Lung (tissue), 12 donors: ENCODE measurements around the gene LRRC45. TPM values are rescaled to one million over a fixed set of nuclear protein-coding genes. Genes with fewer than 3 reads are reported as not detected.

Experiments
- ATAC-seq: fragments of 200-7000 bp; cut with Tn5 transposase; one replicate; pipeline ENCODE4 v1.9.1; 2020; ENCODE audit warnings: moderate number of reproducible peaks; ENCODE audit not compliant: insufficient read depth, low FRiP score
- DNase-seq, 3 donors: peaks; one replicate each; pipeline ENCODE4 v3.0.0-alpha.2; 2013 to 2017
- H3K27ac ChIP-seq, 2 donors: one replicate each; pipeline ENCODE4 v1.5.1; 2013; ENCODE audit warnings: mild to moderate bottlenecking in 2 of 2, moderate library complexity in 2 of 2, control low read depth in 1 of 2, inconsistent platforms in 1 of 2, low read depth in 1 of 2, low read length in 1 of 2
- H3K27me3 ChIP-seq, 3 donors: one replicate each; pipeline ENCODE4 v1.5.1; 2013; ENCODE audit warnings: low read length in 2 of 3; ENCODE audit not compliant: control insufficient read depth in 3 of 3, insufficient read depth in 3 of 3
- H3K36me3 ChIP-seq, 4 donors: one replicate each; pipeline ENCODE4 v1.5.1; 2013; ENCODE audit warnings: low read length in 4 of 4, mild to moderate bottlenecking in 1 of 4, moderate library complexity in 1 of 4; ENCODE audit not compliant: control insufficient read depth in 4 of 4, insufficient read depth in 4 of 4
- H3K4me1 ChIP-seq, 5 donors: one replicate each; pipeline ENCODE4 v1.5.1; 2013; ENCODE audit warnings: low read length in 5 of 5, mild to moderate bottlenecking in 2 of 5, moderate library complexity in 1 of 5; ENCODE audit not compliant: control insufficient read depth in 5 of 5, insufficient read depth in 5 of 5
- H3K4me3 ChIP-seq: one replicate; pipeline ENCODE4 v1.5.1; 2013; ENCODE audit warnings: mild to moderate bottlenecking, control low read depth, moderate library complexity
- H3K9ac ChIP-seq, 2 donors: one replicate each; pipeline ENCODE4 v1.5.1; 2013; ENCODE audit warnings: low read length in 2 of 2, control low read depth in 1 of 2; ENCODE audit not compliant: insufficient read depth in 1 of 2
- H3K9me3 ChIP-seq, 4 donors: one replicate each; pipeline ENCODE4 v1.5.1; 2013; ENCODE audit warnings: low read length in 3 of 4, mild to moderate bottlenecking in 1 of 4, moderate library complexity in 1 of 4; ENCODE audit not compliant: control insufficient read depth in 4 of 4, insufficient read depth in 3 of 4
- CTCF ChIP-seq: IDR thresholded peaks from 2 replicates; pipeline ENCODE4 v1.5.1; 2012; ENCODE audit warnings: mild to moderate bottlenecking; ENCODE audit errors: control extremely low read depth, extremely low read depth
- WGBS, 2 donors: extraction: QIAGEN DNeasy Blood & Tissue Kit; methylation state at CpG; one replicate each; pipeline ENCODE4 v1.1.7; 2013; 5-methylcytosine and 5-hydroxymethylcytosine counted together
- polyA plus RNA-seq, 2 donors: library from polyadenylated mRNA; stranded (reverse); fragments of 200-250 nt; gene quantifications; one replicate each; pipeline ENCODE4 v1.2.1, GENCODE V29; 2013
- total RNA-seq, 2 donors: library from RNA; depleted of rRNA in 1 of 2; stranded (reverse); fragments of >200 nt in 1 of 2; gene quantifications; one replicate each; pipeline ENCODE4 v1.2.1, GENCODE V29; 2014 to 2021
- donor health status: control.
- donor health status: control.
- donor health status: Bipolar disorder and iron deficiency.
- donor health status: healthy.
- donor health status: DM: yes; HTN: yes; CAD: no.

The LRRC45 gene
- total and polyA plus RNA-seq, 4 donors = 12.1 to 26.6 (median 16.5) TPM

- H3K27me3 ChIP-seq = no peaks in the 10 kb centered on the region
- no peak overlapping the region for H3K4me3 ChIP-seq
- 96 to 98% methylated on average over 21 of the region's 21 CpGs for WGBS, 2 donors
- DNase-seq (no peak), ATAC-seq (no peak)
- TF ChIP-seq CTCF = no peak
- H3K27ac ChIP-seq = no peak overlapping the region
- H3K4me1 ChIP-seq = peaks cover 0 to 5% (median 0%) of the 10 kb centered on the region in 5 donors
- H3K9ac ChIP-seq = no peak overlapping the region
- H3K36me3 ChIP-seq = peaks cover 4 to 32% (median 15%) of the 10 kb centered on the region in 4 donors
- peaks cover 0 to 3% (median 0%) of the 10 kb centered on the region in 4 donors for H3K9me3 ChIP-seq
Measured at GRCh38 chr17:81984773-81985410, 38.2 kb upstream of the LRRC45 start.

- TF ChIP-seq CTCF = no peak
- DNase-seq (no peak), ATAC-seq (no peak)
- Histone ChIP-seq H3K4me3 (no peak overlapping the region), H3K27me3 (no peaks in the 10 kb centered on the region), H3K36me3 (peaks cover 4 to 32% (median 17%) of the 10 kb centered on the region in 4 donors), H3K4me1 (peaks cover 0 to 9% (median 7%) of the 10 kb centered on the region in 5 donors), H3K9me3 (peaks cover 0 to 3% (median 0%) of the 10 kb centered on the region in 4 donors), H3K9ac (no peak overlapping the region), H3K27ac (no peak overlapping the region)
- 97 to 98% methylated on average over 26 of the region's 26 CpGs for WGBS, 2 donors
Measured at GRCh38 chr17:81986606-81987005, 36.5 kb upstream of the LRRC45 start.

GRCh38 chr17:81987161-81987770, 35.8 kb upstream of the LRRC45 start:
- ATAC-seq (no peak), DNase-seq (no peak)
- no peaks in the 10 kb centered on the region for H3K27me3 ChIP-seq
- H3K4me3 ChIP-seq = no peak overlapping the region
- peaks cover 0 to 3% (median 0%) of the 10 kb centered on the region in 4 donors for H3K9me3 ChIP-seq
- no peak overlapping the region for H3K27ac ChIP-seq
- peaks cover 4 to 32% (median 17%) of the 10 kb centered on the region in 4 donors for H3K36me3 ChIP-seq
- TF ChIP-seq CTCF = no peak
- 87 to 90% methylated on average over 26 of the region's 26 CpGs for WGBS, 2 donors
- no peak overlapping the region for H3K9ac ChIP-seq
- peaks cover 0 to 15% (median 11%) of the 10 kb centered on the region in 5 donors for H3K4me1 ChIP-seq
